ENCODE measurements around the gene PLSCR4. TPM values are rescaled to one million over a fixed set of nuclear protein-coding genes. Genes with fewer than 3 reads are reported as not detected.

Gene PLSCR4
- total and polyA plus RNA-seq, 12 donors = 4.6 to 16.4 (median 10.2) TPM

- no peak overlapping the region for H3K4me3 ChIP-seq
- peaks cover 0 to 16% (median 0%) of the 10 kb centered on the region in 9 donors for H3K4me1 ChIP-seq
- TF ChIP-seq CTCF (IDR thresholded peaks at IDR 0.05) = no peak
- intact Hi-C loops (cut with DNase I) = loop anchor here in 2 of 10 donors (10.0 kb wide), 2 partner anchors 95 to 375 kb away; partner anchors contain the start of gene PLSCR1 (in 1 of the 2)
- H3K9me3 ChIP-seq = no peaks in the 10 kb centered on the region
- 92 to 94% methylated on average over 1 of the region's 1 CpG for WGBS, 2 donors
- DNase-seq (no peak), ATAC-seq (no peak)
- no peak overlapping the region for H3K27ac ChIP-seq
- H3K27me3 ChIP-seq = no peaks in the 10 kb centered on the region
- no peaks in the 10 kb centered on the region for H3K36me3 ChIP-seq
Measured at GRCh38 chr3:146169891-146170290, 81.0 kb downstream of the PLSCR4 start.

- Histone ChIP-seq H3K36me3 (no peaks in the 10 kb centered on the region), H3K27ac (peak overlapping the region in 5 of 10 donors; percentile 2 to 59 (median 11)), H3K9me3 (no peaks in the 10 kb centered on the region), H3K4me3 (no peak overlapping the region), H3K27me3 (peaks cover 0 to 12% (median 0%) of the 10 kb centered on the region in 7 donors), H3K4me1 (peaks cover 0 to 27% (median 9%) of the 10 kb centered on the region in 9 donors)
- no peak for DNase-seq
- 54 to 57% methylated on average over 3 of the region's 3 CpGs for WGBS, 2 donors
- no peak for TF ChIP-seq CTCF (IDR thresholded peaks at IDR 0.05)
- intact Hi-C loops (cut with DNase I) = loop anchor here in 2 of 10 donors (10.0 kb wide), 2 partner anchors 92 to 378 kb away; partner anchors contain the start of gene PLSCR1 (in 1 of the 2)
- ATAC-seq = peak in 2 of 8 donors; percentile 25 to 52
Measured at GRCh38 chr3:146166826-146167225, 84.1 kb downstream of the PLSCR4 start.

GRCh38 chr3:146166415-146166821 lies 84.5 kb downstream of the PLSCR4 start:
- Histone ChIP-seq H3K36me3 (no peaks in the 10 kb centered on the region), H3K9me3 (no peaks in the 10 kb centered on the region), H3K27ac (peak overlapping the region in 5 of 10 donors; percentile 2 to 59 (median 11)), H3K27me3 (peaks cover 0 to 16% (median 0%) of the 10 kb centered on the region in 7 donors), H3K4me1 (peaks cover 0 to 30% (median 11%) of the 10 kb centered on the region in 9 donors), H3K4me3 (no peak overlapping the region)
- no peak for TF ChIP-seq CTCF (IDR thresholded peaks at IDR 0.05)
- peak in 1 of 8 donors; percentile 33 for ATAC-seq
- WGBS, 2 donors = 67 to 78% methylated on average over 4 of the region's 4 CpGs
- intact Hi-C loops (cut with DNase I) = loop anchor here in 2 of 10 donors (10.0 kb wide), 2 partner anchors 92 to 378 kb away; partner anchors contain the start of gene PLSCR1 (in 1 of the 2)
- no peak for DNase-seq

- WGBS, 2 donors = 81 to 86% methylated on average over 2 of the region's 2 CpGs
- Histone ChIP-seq H3K9me3 (no peaks in the 10 kb centered on the region), H3K27ac (peak overlapping the region in 5 of 10 donors; percentile 0 to 31 (median 4)), H3K36me3 (no peaks in the 10 kb centered on the region), H3K4me3 (no peak overlapping the region), H3K4me1 (peaks cover 0 to 30% (median 11%) of the 10 kb centered on the region in 9 donors), H3K27me3 (peaks cover 0 to 22% (median 0%) of the 10 kb centered on the region in 7 donors)
- no peak for DNase-seq
- intact Hi-C loops (cut with DNase I) = loop anchor here in 2 of 10 donors (10.0 kb wide), 2 partner anchors 91 to 379 kb away; partner anchors contain the start of gene PLSCR1 (in 1 of the 2)
- no peak for ATAC-seq
- no peak for TF ChIP-seq CTCF (IDR thresholded peaks at IDR 0.05)
Measured at GRCh38 chr3:146165877-146166276, 85.0 kb downstream of the PLSCR4 start.

Data from heart right ventricle (tissue), 16 donors.